Measurements from ENCODE around the gene HNF4A.

- no peak for TF ChIP-seq CTCF (IDR thresholded peaks at IDR 0.05)
- TF ChIP-seq POLR2A (IDR thresholded peaks at IDR 0.05) = no peak
Measured at GRCh38 chr20:44430270-44431065, 75.0 kb downstream of the HNF4A start.
